Activated B cell treated with CpG ODN at 0.5 μM for 24 hours (primary cell): ENCODE data around the gene DUSP28. TPM values are rescaled to one million over a fixed set of nuclear protein-coding genes. Genes with fewer than 3 reads are reported as not detected.
A peak's percentile ranks its signal among the peaks of the same experiment; 100 is the strongest.

ENCODE experiments used
- ATAC-seq: fragments of 200-7000 bp; cut with Tn5 transposase; one replicate; pipeline ENCODE4 v1.10.0; 2021; ENCODE audit warnings: low read depth, mild to moderate bottlenecking, moderate library complexity
- CTCF ChIA-PET: fragments of 350-600 bp; sonication (Branson Sonifier 250); formaldehyde crosslinking; loops from one replicate; lab custom pipeline; 2021; ENCODE audit warnings: antibody characterized with exemption; lab: Charles Lee
- POLR2A ChIA-PET: fragments of 350-600 bp; sonication (Branson Sonifier 250); formaldehyde crosslinking; loops from one replicate; lab custom pipeline; 2021; ENCODE audit warnings: antibody characterized with exemption; lab: Charles Lee
- DNase-seq: peaks from one replicate; pipeline ENCODE4 v3.0.0; 2022
- H3K27ac Mint-ChIP-seq: one replicate; pipeline ENCODE4 v1.8.0; 2020; ENCODE audit warnings: mixed read lengths
- H3K27me3 Mint-ChIP-seq: one replicate; pipeline ENCODE4 v1.8.0; 2021; ENCODE audit warnings: mixed read lengths
- H3K36me3 Mint-ChIP-seq: one replicate; pipeline ENCODE4 v1.8.0; 2021; ENCODE audit warnings: low read depth, mixed read lengths
- H3K4me1 Mint-ChIP-seq: one replicate; pipeline ENCODE4 v1.8.0; 2021; ENCODE audit warnings: mixed read lengths
- H3K4me3 Mint-ChIP-seq: one replicate; pipeline ENCODE4 v1.8.0; 2020; ENCODE audit warnings: mild to moderate bottlenecking, mixed read lengths
- H3K9me3 Mint-ChIP-seq: one replicate; pipeline ENCODE4 v1.8.0; 2020; ENCODE audit warnings: mixed read lengths
- intact Hi-C: fragments of 100-400 bp; cut with micrococcal nuclease; formaldehyde crosslinking; loops from one replicate; pipeline ENCODE4 v1.15.1; 2024
- total RNA-seq: library from RNA; stranded (reverse); gene quantifications from 2 replicates; pipeline ENCODE4 v1.2.3, GENCODE V29; 2022
- TF ChIP-seq, protein P1 (sequence below): fragments of 200-600 bp; IDR thresholded peaks from one replicate; pipeline ENCODE4 v1.8.0; 2022; ENCODE audit warnings: antibody characterized with exemption, mild to moderate bottlenecking

The DUSP28 gene
- total RNA-seq, 1 donor from 2014 or later, result 11.5 TPM

DNA sequence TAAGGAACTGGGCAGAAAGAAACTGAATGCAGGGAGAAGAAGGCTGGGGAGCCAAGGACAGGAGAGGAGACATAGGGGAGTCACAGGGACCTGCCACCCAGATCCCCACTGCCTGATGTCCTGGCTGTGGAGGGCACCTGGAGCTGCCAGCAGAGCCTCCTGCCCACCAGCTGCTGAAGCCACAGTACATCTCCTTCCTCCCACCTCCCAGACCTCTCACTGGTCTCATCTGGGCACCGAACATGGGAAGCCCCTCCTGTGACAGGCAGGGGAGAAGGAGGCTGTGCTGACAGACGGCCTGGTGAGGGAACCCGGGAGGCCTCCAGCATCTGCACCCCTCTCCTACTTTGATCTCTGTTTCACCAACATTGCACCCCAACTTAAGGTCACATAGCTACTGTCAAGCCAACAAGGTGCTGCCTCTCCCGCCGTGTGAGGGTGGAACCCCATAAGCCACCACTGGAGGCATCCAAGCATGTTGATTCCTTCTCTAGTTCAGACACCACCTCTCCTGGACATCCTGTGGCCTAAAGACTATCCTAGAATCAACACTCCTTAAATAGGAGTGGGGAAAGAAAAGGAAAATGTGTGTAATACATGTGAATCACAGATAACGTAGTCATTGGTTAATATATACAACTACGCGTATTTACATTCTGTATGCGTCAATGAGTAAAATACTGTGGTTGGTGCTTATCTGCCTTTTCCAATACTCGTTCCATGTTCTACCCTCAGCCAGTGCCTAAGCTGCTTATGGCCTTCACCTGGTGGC, 4.6 kb downstream of the DUSP28 start:
- peak overlapping the region; percentile 96 for H3K27ac Mint-ChIP-seq
- CTCF ChIA-PET, result interaction anchor here (1.9 to 2.9 kb wide), 3 partner anchors 15 to 51 kb away, joined by 4 to 52 read pairs (median 22); partner anchors contain the start of gene CAPN10
- H3K4me3 Mint-ChIP-seq, result peak overlapping the region; percentile 88
- H3K27me3 Mint-ChIP-seq, result no peaks in the 10 kb centered on the region
- no peaks in the 10 kb centered on the region for H3K9me3 Mint-ChIP-seq
- peaks cover 77% of the 10 kb centered on the region for H3K4me1 Mint-ChIP-seq
- intact Hi-C loops, result loop anchor here (1.0 to 10.0 kb wide), 10 partner anchors 22 to 1318 kb away; partner anchors contain the start of genes CAPN10, D2HGDH, FARP2 and HDAC4
- no peak for ATAC-seq
- POLR2A ChIA-PET, result interaction anchor here (0.6 to 12.0 kb wide), 8 partner anchors 8 to 750 kb away, joined by 3 to 536 read pairs (median 6); partner anchors contain the start of genes ANKMY1, CAPN10, HDLBP and SEPTIN2
- DNase-seq, result no peak
- TF ChIP-seq, protein P1, sequence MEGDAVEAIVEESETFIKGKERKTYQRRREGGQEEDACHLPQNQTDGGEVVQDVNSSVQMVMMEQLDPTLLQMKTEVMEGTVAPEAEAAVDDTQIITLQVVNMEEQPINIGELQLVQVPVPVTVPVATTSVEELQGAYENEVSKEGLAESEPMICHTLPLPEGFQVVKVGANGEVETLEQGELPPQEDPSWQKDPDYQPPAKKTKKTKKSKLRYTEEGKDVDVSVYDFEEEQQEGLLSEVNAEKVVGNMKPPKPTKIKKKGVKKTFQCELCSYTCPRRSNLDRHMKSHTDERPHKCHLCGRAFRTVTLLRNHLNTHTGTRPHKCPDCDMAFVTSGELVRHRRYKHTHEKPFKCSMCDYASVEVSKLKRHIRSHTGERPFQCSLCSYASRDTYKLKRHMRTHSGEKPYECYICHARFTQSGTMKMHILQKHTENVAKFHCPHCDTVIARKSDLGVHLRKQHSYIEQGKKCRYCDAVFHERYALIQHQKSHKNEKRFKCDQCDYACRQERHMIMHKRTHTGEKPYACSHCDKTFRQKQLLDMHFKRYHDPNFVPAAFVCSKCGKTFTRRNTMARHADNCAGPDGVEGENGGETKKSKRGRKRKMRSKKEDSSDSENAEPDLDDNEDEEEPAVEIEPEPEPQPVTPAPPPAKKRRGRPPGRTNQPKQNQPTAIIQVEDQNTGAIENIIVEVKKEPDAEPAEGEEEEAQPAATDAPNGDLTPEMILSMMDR, result no peak
- peaks cover 31% of the 10 kb centered on the region for H3K36me3 Mint-ChIP-seq

- peaks cover 82% of the 10 kb centered on the region for H3K4me1 Mint-ChIP-seq
- TF ChIP-seq, protein P1, result no peak
- ATAC-seq, result peak; percentile 49
- H3K27me3 Mint-ChIP-seq, result no peaks in the 10 kb centered on the region
- H3K27ac Mint-ChIP-seq, result peak overlapping the region; percentile 96
- POLR2A ChIA-PET, result interaction anchor here (0.6 to 12.0 kb wide), 15 partner anchors 9 to 749 kb away, joined by 3 to 536 read pairs (median 4); partner anchors contain the start of genes ANKMY1, CAPN10, HDLBP and NDUFA10
- peaks cover 28% of the 10 kb centered on the region for H3K36me3 Mint-ChIP-seq
- H3K9me3 Mint-ChIP-seq, result no peaks in the 10 kb centered on the region
- peak; percentile 76 for DNase-seq
- intact Hi-C loops, result loop anchor here (1.0 to 10.0 kb wide), 12 partner anchors 21 to 1317 kb away; partner anchors contain the start of genes CAPN10, D2HGDH, GPC1 and HDAC4
- H3K4me3 Mint-ChIP-seq, result peak overlapping the region; percentile 88
- CTCF ChIA-PET, result interaction anchor here (0.8 to 2.9 kb wide), 5 partner anchors 8 to 51 kb away, joined by 3 to 52 read pairs (median 15); partner anchors contain the start of genes ANKMY1 and CAPN10
Observed at GRCh38 chr2:240565333-240566202, 5.4 kb downstream of the DUSP28 start.

DNA sequence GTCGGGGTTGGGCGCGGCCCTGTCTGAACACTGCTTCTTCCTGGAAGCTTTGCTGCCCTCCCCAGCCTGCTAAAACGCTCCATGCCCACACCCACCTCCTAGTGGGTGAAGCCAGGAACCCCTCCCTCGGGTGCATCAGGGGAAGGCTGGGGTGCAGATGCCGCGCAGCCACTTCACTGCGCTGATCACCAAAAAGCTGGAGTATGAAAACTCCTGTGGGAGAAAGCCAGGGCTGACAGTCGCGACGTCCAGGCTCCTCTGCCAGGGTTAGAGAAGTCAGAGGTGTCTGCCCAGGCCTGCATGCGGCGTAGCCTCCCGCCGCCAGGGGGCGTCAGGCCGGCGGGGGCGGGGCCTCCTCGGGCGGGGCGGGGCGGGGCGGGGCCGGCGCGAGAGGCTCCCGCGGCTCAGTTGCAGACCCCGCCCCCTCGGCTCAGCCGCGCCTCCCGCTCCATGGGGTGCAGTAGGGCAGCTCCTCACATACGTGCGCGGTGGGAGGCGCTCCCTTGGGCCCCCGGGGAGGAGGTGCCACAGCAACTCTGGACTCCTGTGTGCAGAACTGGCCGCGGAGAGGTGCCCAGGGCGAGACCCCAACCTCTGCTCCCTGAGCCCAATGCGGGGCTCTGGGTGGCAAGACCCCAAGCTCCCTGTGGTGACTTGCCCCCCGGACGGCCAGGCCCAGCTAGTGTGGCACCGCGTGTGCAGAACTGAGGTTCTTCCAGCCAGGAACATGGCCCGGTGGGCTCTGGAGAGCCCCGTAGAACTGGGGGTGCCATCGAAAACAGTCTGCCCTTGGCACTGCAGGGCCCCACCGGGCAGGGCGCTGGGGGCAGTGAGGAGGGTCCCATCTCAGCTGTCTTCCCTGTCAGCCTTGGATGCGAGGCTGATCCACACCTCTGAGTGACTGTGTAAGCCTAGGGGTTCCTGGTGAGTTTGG, 6.3 kb downstream of the DUSP28 start:
- ATAC-seq, result peak; percentile 65
- peaks cover 85% of the 10 kb centered on the region for H3K4me1 Mint-ChIP-seq
- ChIA-PET CTCF (interaction anchor here (0.8 to 2.9 kb wide), 5 partner anchors 9 to 52 kb away, joined by 3 to 52 read pairs (median 15); partner anchors contain the start of genes ANKMY1 and CAPN10), POLR2A (interaction anchor here (0.6 to 12.0 kb wide), 16 partner anchors 10 to 1398 kb away, joined by 3 to 536 read pairs (median 4); partner anchors contain the start of genes ANKMY1, CAPN10, HDLBP and NDUFA10)
- TF ChIP-seq, protein P1, result peak; percentile 56
- no peaks in the 10 kb centered on the region for H3K27me3 Mint-ChIP-seq
- no peaks in the 10 kb centered on the region for H3K9me3 Mint-ChIP-seq
- H3K36me3 Mint-ChIP-seq, result peaks cover 29% of the 10 kb centered on the region
- peak overlapping the region; percentile 96 for H3K27ac Mint-ChIP-seq
- intact Hi-C loops, result loop anchor here (1.0 to 10.0 kb wide), 10 partner anchors 131 to 1316 kb away; partner anchors contain the start of genes D2HGDH, GPC1, HDAC4 and HDLBP
- H3K4me3 Mint-ChIP-seq, result peak overlapping the region; percentile 88
- peak; percentile 85 for DNase-seq
